WTC11 (cell line): Measurements from ENCODE around the gene FUZ. TPM values are rescaled to one million over a fixed set of nuclear protein-coding genes. Genes with fewer than 3 reads are reported as not detected.

Experiments
- ATAC-seq: fragments of 200-7000 bp; cut with Tn5 transposase; 2 replicates; pipeline ENCODE4 v1.10.0; 2021; ENCODE audit warnings: mild to moderate bottlenecking, moderate library complexity
- CTCF ChIA-PET: fragments of 300-600 bp; sonication (Branson Sonifier 250); formaldehyde crosslinking; loops from one replicate; lab custom pipeline; 2021; ENCODE audit warnings: antibody characterized with exemption; lab: Charles Lee
- POLR2A ChIA-PET: fragments of 350-600 bp; sonication (Branson Sonifier 250); formaldehyde crosslinking; loops from one replicate; lab custom pipeline; 2021; ENCODE audit warnings: antibody characterized with exemption; lab: Charles Lee
- DNase-seq: peaks from one replicate; pipeline ENCODE4 v3.0.0; 2021; ENCODE audit warnings: low spot score
- H3K27ac Mint-ChIP-seq: 2 replicates; pipeline ENCODE4 v1.8.0; 2021; ENCODE audit warnings: mixed read lengths
- H3K27me3 Mint-ChIP-seq: 2 replicates; pipeline ENCODE4 v1.8.0; 2021; ENCODE audit warnings: low read depth, mild to moderate bottlenecking, moderate library complexity, mixed read lengths
- H3K36me3 Mint-ChIP-seq: 2 replicates; pipeline ENCODE4 v1.8.0; 2021; ENCODE audit warnings: mixed read lengths
- H3K4me1 Mint-ChIP-seq: 2 replicates; pipeline ENCODE4 v1.8.0; 2022; ENCODE audit warnings: mixed read lengths
- H3K4me3 Mint-ChIP-seq: 2 replicates; pipeline ENCODE4 v1.8.0; 2021; ENCODE audit warnings: mild to moderate bottlenecking, moderate library complexity, mixed read lengths
- H3K9me3 Mint-ChIP-seq: 2 replicates; pipeline ENCODE4 v1.8.0; 2021; ENCODE audit warnings: mixed read lengths
- ARID4B ChIP-seq: sonication (generic); formaldehyde crosslinking; IDR thresholded peaks from 2 replicates; pipeline ENCODE4 v1.8.0; 2023; ENCODE audit warnings: missing genetic modification reagents, mild to moderate bottlenecking, borderline replicate concordance
- ATF6 ChIP-seq: sonication (generic); formaldehyde crosslinking; IDR thresholded peaks from 2 replicates; pipeline ENCODE4 v1.8.1; 2023; ENCODE audit warnings: mild to moderate bottlenecking, missing genetic modification reagents
- CDX4 ChIP-seq: fragments of 250-450 bp; sonication (Bioruptor Pico); IDR thresholded peaks from 2 replicates; pipeline ENCODE4 v1.9.0; 2021; ENCODE audit warnings: moderate library complexity, mild to moderate bottlenecking, inconsistent platforms, borderline replicate concordance
- CREM ChIP-seq: sonication (generic); formaldehyde crosslinking; IDR thresholded peaks from 2 replicates; pipeline ENCODE4 v1.8.1; 2022; ENCODE audit warnings: mild to moderate bottlenecking, missing genetic modification reagents, moderate library complexity
- GRHL2 ChIP-seq: fragments of 250-450 bp; sonication (Bioruptor Pico); IDR thresholded peaks from 2 replicates; pipeline ENCODE4 v1.8.0; 2022; ENCODE audit warnings: mild to moderate bottlenecking, moderate library complexity; ENCODE audit not compliant: insufficient replicate concordance, severe bottlenecking
- GTF2I ChIP-seq: fragments of 250-450 bp; sonication (Bioruptor Pico); conservative IDR thresholded peaks from 2 replicates; pipeline ENCODE4 v1.4.0; 2021; ENCODE audit warnings: mild to moderate bottlenecking
- HMGA2 ChIP-seq: fragments of 250-450 bp; sonication (Bioruptor Pico); IDR thresholded peaks from 2 replicates; pipeline ENCODE4 v1.4.0; 2021; ENCODE audit warnings: mild to moderate bottlenecking, moderate library complexity
- MYBL2 ChIP-seq: sonication (generic); formaldehyde crosslinking; IDR thresholded peaks from 2 replicates; pipeline ENCODE4 v1.8.1; 2023; ENCODE audit warnings: mild to moderate bottlenecking, moderate library complexity, missing genetic modification reagents
- NR1H2 ChIP-seq: sonication (generic); formaldehyde crosslinking; IDR thresholded peaks from 2 replicates; pipeline ENCODE4 v1.9.0; 2021; ENCODE audit warnings: mild to moderate bottlenecking, moderate library complexity, missing genetic modification reagents
- OVOL2 ChIP-seq: fragments of 250-450 bp; sonication (Bioruptor Pico); IDR thresholded peaks from 2 replicates; pipeline ENCODE4 v1.9.0; 2021; ENCODE audit warnings: mild to moderate bottlenecking, borderline replicate concordance
- SP1 ChIP-seq: sonication (generic); formaldehyde crosslinking; conservative IDR thresholded peaks from 2 replicates; pipeline ENCODE4 v1.8.1; 2022; ENCODE audit warnings: missing genetic modification reagents
- ZNF232 ChIP-seq: sonication (generic); formaldehyde crosslinking; IDR thresholded peaks from 2 replicates; pipeline ENCODE4 v1.8.0; 2022; ENCODE audit warnings: mild to moderate bottlenecking, missing genetic modification reagents
- ZNF317 ChIP-seq: sonication (generic); formaldehyde crosslinking; IDR thresholded peaks from 2 replicates; pipeline ENCODE4 v1.8.1; 2023; ENCODE audit warnings: low read depth, mild to moderate bottlenecking, moderate library complexity, missing genetic modification reagents, borderline replicate concordance
- ZNF396 ChIP-seq: fragments of 250-450 bp; sonication (Bioruptor Pico); IDR thresholded peaks from 2 replicates; pipeline ENCODE4 v1.8.0; 2021; ENCODE audit warnings: mild to moderate bottlenecking, moderate library complexity, borderline replicate concordance
- ZNF425 ChIP-seq: fragments of 250-450 bp; sonication (Bioruptor Pico); conservative IDR thresholded peaks from 2 replicates; pipeline ENCODE4 v1.9.0; 2021; ENCODE audit warnings: mild to moderate bottlenecking
- ZNF671 ChIP-seq: fragments of 250-450 bp; sonication (Bioruptor Pico); IDR thresholded peaks from 2 replicates; pipeline ENCODE4 v1.8.0; 2021; ENCODE audit warnings: mild to moderate bottlenecking
- total RNA-seq: library from RNA; stranded (reverse); gene quantifications from 3 replicates; pipeline ENCODE4 v1.2.3, GENCODE V29; 2021
- TF ChIP-seq, protein P1 (sequence below): sonication (generic); formaldehyde crosslinking; IDR thresholded peaks from 2 replicates; pipeline ENCODE4 v1.8.0; 2022; ENCODE audit warnings: mild to moderate bottlenecking, missing genetic modification reagents
- TF ChIP-seq, protein P2 (sequence below): sonication (generic); formaldehyde crosslinking; IDR thresholded peaks from 2 replicates; pipeline ENCODE4 v1.8.0; 2023; ENCODE audit warnings: mild to moderate bottlenecking, missing genetic modification reagents
- TF ChIP-seq, protein P3 (sequence below): fragments of 250-450 bp; sonication (Bioruptor Pico); IDR thresholded peaks from 2 replicates; pipeline ENCODE4 v2.1.2; 2022; ENCODE audit warnings: mild to moderate bottlenecking, moderate library complexity

FUZ gene
- total RNA-seq, 1 experiment from 2014 or later, result 35.1 TPM

DNA sequence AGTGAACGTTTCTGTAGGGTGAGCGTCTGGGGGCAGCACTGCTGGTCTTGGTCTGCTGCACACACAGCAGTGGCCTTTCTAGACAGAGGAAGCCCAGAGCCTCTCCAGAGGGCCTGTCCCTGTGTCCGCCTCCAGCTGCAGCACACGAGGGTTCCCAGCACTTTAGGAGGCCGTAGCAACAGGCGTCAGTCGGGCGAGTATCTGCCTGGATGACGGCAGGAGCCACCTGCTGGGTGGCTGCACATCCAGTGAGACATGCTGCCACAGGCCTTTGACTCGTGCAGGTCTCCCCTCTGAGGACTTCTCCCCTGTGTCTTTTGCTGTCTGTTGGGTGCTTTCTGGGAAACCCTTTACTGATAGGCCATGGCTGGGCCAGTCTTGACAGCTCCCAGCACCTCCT, 24.2 kb downstream of the FUZ start (continued):
- TF ChIP-seq ARID4B (CRISPR knock-in tag), result no peak
- no peak for TF ChIP-seq ATF6 (CRISPR knock-in tag)
- TF ChIP-seq GRHL2, result no peak

DNA sequence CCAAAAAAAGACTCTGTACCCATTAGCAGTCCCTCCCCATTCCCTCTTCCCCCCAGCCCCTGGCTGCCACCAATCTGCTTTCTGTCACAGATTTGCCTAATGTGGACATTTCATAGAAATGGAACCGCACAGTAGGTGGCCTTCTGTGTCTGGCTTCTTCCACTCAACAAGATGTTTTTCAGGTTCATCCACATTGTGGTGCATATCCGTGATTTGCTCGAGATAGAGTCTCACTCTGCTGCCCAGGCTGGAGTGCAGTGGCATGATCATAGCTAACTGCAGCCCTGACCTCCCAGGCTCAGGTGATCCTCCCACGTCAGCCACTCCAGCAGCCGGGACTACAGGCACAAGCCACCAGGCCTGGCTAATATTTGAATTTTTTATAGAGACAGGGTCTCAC, 25.3 kb downstream of the FUZ start:
- ATAC-seq (no peak), DNase-seq (no peak)
- Mint-ChIP-seq H3K27ac (no peak overlapping the region), H3K4me3 (no peak overlapping the region), H3K36me3 (peaks cover 42% of the 10 kb centered on the region), H3K4me1 (no peaks in the 10 kb centered on the region), H3K27me3 (no peaks in the 10 kb centered on the region), H3K9me3 (no peaks in the 10 kb centered on the region)
- CTCF ChIA-PET, result no interaction called here
- POLR2A ChIA-PET, result no interaction called here
- TF ChIP-seq HMGA2 (CRISPR knock-in tag) (no peak), ZNF425 (no peak), GTF2I (no peak), SP1 (no peak), ZNF396 (CRISPR knock-in tag) (no peak), OVOL2 (CRISPR knock-in tag) (no peak), CDX4 (no peak), NR1H2 (CRISPR knock-in tag) (no peak), ZNF671 (no peak), ZNF232 (no peak), ZNF317 (no peak), MYBL2 (CRISPR knock-in tag) (no peak), CREM (no peak)
- TF ChIP-seq, protein P1, sequence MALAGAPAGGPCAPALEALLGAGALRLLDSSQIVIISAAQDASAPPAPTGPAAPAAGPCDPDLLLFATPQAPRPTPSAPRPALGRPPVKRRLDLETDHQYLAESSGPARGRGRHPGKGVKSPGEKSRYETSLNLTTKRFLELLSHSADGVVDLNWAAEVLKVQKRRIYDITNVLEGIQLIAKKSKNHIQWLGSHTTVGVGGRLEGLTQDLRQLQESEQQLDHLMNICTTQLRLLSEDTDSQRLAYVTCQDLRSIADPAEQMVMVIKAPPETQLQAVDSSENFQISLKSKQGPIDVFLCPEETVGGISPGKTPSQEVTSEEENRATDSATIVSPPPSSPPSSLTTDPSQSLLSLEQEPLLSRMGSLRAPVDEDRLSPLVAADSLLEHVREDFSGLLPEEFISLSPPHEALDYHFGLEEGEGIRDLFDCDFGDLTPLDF (CRISPR knock-in tag), result no peak
- TF ChIP-seq, protein P2, sequence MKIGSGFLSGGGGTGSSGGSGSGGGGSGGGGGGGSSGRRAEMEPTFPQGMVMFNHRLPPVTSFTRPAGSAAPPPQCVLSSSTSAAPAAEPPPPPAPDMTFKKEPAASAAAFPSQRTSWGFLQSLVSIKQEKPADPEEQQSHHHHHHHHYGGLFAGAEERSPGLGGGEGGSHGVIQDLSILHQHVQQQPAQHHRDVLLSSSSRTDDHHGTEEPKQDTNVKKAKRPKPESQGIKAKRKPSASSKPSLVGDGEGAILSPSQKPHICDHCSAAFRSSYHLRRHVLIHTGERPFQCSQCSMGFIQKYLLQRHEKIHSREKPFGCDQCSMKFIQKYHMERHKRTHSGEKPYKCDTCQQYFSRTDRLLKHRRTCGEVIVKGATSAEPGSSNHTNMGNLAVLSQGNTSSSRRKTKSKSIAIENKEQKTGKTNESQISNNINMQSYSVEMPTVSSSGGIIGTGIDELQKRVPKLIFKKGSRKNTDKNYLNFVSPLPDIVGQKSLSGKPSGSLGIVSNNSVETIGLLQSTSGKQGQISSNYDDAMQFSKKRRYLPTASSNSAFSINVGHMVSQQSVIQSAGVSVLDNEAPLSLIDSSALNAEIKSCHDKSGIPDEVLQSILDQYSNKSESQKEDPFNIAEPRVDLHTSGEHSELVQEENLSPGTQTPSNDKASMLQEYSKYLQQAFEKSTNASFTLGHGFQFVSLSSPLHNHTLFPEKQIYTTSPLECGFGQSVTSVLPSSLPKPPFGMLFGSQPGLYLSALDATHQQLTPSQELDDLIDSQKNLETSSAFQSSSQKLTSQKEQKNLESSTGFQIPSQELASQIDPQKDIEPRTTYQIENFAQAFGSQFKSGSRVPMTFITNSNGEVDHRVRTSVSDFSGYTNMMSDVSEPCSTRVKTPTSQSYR (CRISPR knock-in tag), result no peak
- TF ChIP-seq, protein P3, sequence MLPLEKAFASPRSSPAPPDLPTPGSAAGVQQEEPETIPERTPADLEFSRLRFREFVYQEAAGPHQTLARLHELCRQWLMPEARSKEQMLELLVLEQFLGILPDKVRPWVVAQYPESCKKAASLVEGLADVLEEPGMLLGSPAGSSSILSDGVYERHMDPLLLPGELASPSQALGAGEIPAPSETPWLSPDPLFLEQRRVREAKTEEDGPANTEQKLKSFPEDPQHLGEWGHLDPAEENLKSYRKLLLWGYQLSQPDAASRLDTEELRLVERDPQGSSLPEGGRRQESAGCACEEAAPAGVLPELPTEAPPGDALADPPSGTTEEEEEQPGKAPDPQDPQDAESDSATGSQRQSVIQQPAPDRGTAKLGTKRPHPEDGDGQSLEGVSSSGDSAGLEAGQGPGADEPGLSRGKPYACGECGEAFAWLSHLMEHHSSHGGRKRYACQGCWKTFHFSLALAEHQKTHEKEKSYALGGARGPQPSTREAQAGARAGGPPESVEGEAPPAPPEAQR, result no peak
